Small intestine (tissue), 7 donors: ENCODE data around the gene KCNA1. TPM values are rescaled to one million over a fixed set of nuclear protein-coding genes. Genes with fewer than 3 reads are reported as not detected.

ENCODE experiments used
- DNase-seq, 2 donors: peaks; one replicate each; pipeline versions ENCODE4 v3.0.0 to v3.0.0-alpha.2; 2013
- FAIRE-seq: peaks from 2 replicates; lab custom pipeline; 2012; peaks lifted over from hg19 to GRCh38; lab: Jason Lieb, UNC
- H3K27ac ChIP-seq, 3 donors: one replicate each; pipeline ENCODE4 v1.5.1; 2013; ENCODE audit warnings: low read length in 2 of 3, mild to moderate bottlenecking in 2 of 3, control low read depth in 1 of 3, inconsistent platforms in 1 of 3, low read depth in 1 of 3, moderate library complexity in 1 of 3
- H3K27me3 ChIP-seq, 3 donors: one replicate each; pipeline ENCODE4 v1.6.1; 2013; ENCODE audit warnings: low read length in 3 of 3, inconsistent platforms in 1 of 3; ENCODE audit not compliant: control insufficient read depth in 3 of 3, insufficient read depth in 3 of 3
- H3K36me3 ChIP-seq, 3 donors: one replicate each; pipeline ENCODE4 v1.6.1; 2013; ENCODE audit warnings: low read length in 3 of 3, inconsistent platforms in 1 of 3, low read depth in 1 of 3, mild to moderate bottlenecking in 1 of 3, moderate library complexity in 1 of 3; ENCODE audit not compliant: control insufficient read depth in 3 of 3, insufficient read depth in 2 of 3
- H3K4me1 ChIP-seq, 3 donors: one replicate each; pipeline ENCODE4 v1.6.1; 2013; ENCODE audit warnings: low read length in 2 of 3, inconsistent platforms in 1 of 3, low read depth in 1 of 3, mild to moderate bottlenecking in 1 of 3, moderate library complexity in 1 of 3; ENCODE audit not compliant: control insufficient read depth in 3 of 3, insufficient read depth in 2 of 3
- H3K4me3 ChIP-seq, 3 donors: one replicate each; pipeline ENCODE4 v1.5.1; 2013; ENCODE audit warnings: low read length in 3 of 3, control low read depth in 1 of 3, inconsistent platforms in 1 of 3, low read depth in 1 of 3, mild to moderate bottlenecking in 1 of 3, moderate library complexity in 1 of 3
- H3K9me3 ChIP-seq, 2 donors: one replicate each; pipeline ENCODE4 v1.6.1; 2013; ENCODE audit warnings: low read depth in 1 of 2, low read length in 1 of 2; ENCODE audit not compliant: control insufficient read depth in 2 of 2, insufficient read depth in 1 of 2
- WGBS, 3 donors: extraction: QIAGEN DNeasy Blood & Tissue Kit; methylation state at CpG; one replicate each; pipeline ENCODE4 v1.1.7; 2013; 5-methylcytosine and 5-hydroxymethylcytosine counted together
- polyA plus RNA-seq, 4 donors: library from polyadenylated mRNA; stranded (reverse) in 3 of 4; unstranded in 1 of 4; fragments of 200-250 nt in 3 of 4; fragments of 120-200 nt in 1 of 4; gene quantifications; one replicate each; pipeline versions ENCODE4 v1.2.1 to v1.2.3, GENCODE V29; 2013
- donor health status: healthy with polysubstance abuse.
- donor health status: control.
- donor health status: control.
- donor health status: Bipolar disorder and iron deficiency.
- donor health status: healthy.

The KCNA1 gene
- polyA plus RNA-seq, 4 donors, result 0.01 to 0.07 TPM; not detected in 2

DNA sequence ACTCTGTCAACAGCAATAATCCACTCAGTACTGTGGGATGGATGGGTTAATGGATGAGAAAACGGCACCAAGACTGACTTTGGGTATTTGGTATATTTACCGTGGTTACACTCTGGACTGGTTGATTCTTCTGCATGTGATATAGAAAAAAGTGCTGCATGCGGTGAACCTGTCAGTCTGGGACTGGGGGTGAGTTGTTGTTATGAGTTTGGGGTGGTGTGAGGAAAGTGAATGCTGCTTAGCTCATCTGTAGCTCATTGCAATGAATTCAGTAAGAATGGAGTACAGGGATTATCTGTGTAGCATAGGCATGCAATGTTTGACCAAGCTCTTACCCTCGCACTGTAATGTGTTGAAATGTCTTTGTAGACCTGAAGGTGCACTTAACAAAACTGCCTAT is 6.0 kb downstream of the KCNA1 start:
- no peak overlapping the region for H3K4me3 ChIP-seq
- no peaks in the 10 kb centered on the region for H3K4me1 ChIP-seq
- H3K9me3 ChIP-seq, result peaks cover 0 to 10% of the 10 kb centered on the region in 2 donors
- peaks cover 9 to 35% (median 17%) of the 10 kb centered on the region in 3 donors for H3K27me3 ChIP-seq
- FAIRE-seq (no peak), DNase-seq (no peak)
- no peaks in the 10 kb centered on the region for H3K36me3 ChIP-seq
- WGBS, 3 donors, result 77 to 85% (median 82%) methylated on average over 4 of the region's 4 CpGs
- H3K27ac ChIP-seq, result no peak overlapping the region

DNA sequence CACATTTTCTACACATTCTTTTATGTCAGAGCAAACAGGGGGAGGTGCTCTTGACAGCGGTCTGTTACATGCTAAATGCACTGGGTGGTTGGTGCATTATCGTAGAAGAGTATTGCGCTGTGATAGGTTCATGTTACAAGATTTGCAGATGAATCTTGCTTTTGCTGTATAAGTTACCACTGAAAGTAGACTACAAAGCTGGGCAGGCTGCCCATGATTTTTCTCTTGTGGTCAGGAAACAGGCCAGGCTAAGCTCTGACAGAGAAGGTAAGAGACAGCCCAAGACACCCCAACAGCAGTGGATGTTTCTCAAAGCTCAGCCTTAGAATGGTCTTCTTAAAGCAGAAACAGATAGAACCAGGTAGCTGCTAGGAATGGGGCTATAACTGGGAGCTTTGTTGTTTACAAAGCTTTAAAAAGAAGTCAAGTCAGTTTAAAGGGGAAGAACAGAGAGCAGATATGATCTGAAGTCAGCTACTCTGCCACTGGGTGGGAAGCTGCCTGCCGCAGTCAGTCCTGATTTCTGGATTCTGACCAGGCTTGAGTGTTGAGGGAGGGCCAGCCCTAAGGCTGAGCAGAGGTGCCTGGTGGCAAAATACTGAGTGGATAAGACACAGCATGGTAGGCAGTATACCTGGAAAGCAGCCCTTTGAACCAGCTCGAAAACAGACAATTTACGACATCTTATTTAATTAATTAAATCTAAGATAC is 9.4 kb downstream of the KCNA1 start:
- no peak for DNase-seq
- Histone ChIP-seq H3K27ac (no peak overlapping the region), H3K4me3 (no peak overlapping the region), H3K27me3 (peaks cover 2 to 16% (median 2%) of the 10 kb centered on the region in 3 donors), H3K36me3 (no peaks in the 10 kb centered on the region), H3K4me1 (no peaks in the 10 kb centered on the region), H3K9me3 (no peaks in the 10 kb centered on the region)
- no peak for FAIRE-seq
- WGBS, 3 donors, result 71 to 73% (median 72%) methylated on average over 6 of the region's 6 CpGs

DNA sequence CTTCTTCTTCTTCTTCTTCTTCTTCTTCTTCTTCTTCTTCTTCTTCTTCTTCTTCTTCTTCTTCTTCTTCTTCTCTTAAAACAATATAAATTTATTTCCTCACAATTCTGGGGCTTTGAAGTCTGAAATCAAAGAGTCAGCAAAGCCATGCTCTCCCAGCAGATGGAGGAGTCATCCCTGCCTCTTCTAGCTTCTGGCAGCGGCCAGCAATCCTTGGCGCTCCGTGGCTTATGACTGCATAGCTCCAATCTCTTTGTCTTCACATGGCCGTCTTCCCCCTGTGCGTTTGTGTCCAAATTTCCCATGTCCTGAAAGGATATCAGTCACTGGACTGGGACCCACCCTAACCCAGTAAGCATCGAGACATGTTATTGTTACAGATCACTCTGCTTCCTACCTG is 22.9 kb downstream of the KCNA1 start:
- 81 to 84% (median 83%) methylated on average over 6 of the region's 6 CpGs for WGBS, 3 donors
- no peaks in the 10 kb centered on the region for H3K4me1 ChIP-seq
- no peaks in the 10 kb centered on the region for H3K36me3 ChIP-seq
- H3K27me3 ChIP-seq, result peaks cover 0 to 7% (median 6%) of the 10 kb centered on the region in 3 donors
- FAIRE-seq (no peak), DNase-seq (no peak)
- no peaks in the 10 kb centered on the region for H3K9me3 ChIP-seq
- H3K27ac ChIP-seq, result no peak overlapping the region
- no peak overlapping the region for H3K4me3 ChIP-seq

DNA sequence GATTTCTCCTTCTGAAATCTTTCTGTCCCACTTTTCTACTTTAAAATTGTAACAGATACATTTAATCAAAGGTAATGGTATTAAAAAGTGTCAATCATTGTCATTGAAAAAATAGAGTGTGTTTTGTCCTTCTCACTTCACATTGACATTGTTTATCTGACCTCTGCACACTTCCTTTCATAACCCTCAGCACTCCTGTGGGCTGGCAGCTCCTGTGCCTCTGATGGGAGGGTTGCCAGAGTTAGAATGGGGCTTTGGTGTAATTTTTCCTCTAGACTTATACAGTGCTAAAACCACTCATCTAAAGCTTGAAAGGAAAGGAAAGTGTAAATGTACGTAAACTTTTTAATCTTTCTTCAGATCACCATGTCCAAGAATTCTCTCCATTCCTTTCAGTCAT is 23.7 kb downstream of the KCNA1 start:
- Histone ChIP-seq H3K27me3 (peaks cover 0 to 8% (median 7%) of the 10 kb centered on the region in 3 donors), H3K4me3 (no peak overlapping the region), H3K27ac (no peak overlapping the region), H3K36me3 (no peaks in the 10 kb centered on the region), H3K4me1 (no peaks in the 10 kb centered on the region), H3K9me3 (no peaks in the 10 kb centered on the region)
- FAIRE-seq, result no peak
- no peak for DNase-seq
- 62 to 91% (median 79%) methylated on average over 1 of the region's 1 CpG for WGBS, 3 donors

DNA sequence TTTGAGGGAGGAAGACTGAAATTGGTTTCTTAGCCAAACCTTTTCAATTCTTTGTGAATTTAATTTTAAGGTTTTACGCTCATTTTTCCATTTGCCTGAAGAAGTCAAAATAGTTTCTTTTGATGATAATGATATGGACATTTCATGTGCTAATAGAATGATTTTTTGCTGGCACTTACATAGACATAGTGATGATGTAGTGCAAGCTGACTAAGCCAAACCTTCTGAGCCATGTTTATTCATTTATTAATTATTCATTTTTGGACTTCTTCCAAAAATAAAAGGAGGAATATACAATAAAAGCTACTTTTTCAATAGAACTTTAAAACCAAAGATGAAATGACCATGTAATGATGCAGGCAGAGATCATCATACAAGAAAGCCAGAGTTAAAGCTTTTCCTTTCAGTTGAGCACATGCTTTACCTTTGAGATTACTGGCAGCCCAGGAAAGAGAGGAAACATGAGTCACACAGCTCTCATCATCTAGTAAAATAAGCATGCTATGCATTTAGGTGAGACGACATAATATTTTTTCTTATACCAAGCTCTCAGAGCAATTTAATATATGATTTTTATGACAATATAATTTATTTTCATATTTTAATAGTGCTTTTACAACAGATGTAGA is 24.8 kb downstream of the KCNA1 start:
- no peak for DNase-seq
- peaks cover 0 to 13% (median 7%) of the 10 kb centered on the region in 3 donors for H3K27me3 ChIP-seq
- WGBS, 3 donors, result 62 to 73% (median 71%) methylated on average over 2 of the region's 2 CpGs
- H3K4me3 ChIP-seq, result no peak overlapping the region
- H3K4me1 ChIP-seq, result no peaks in the 10 kb centered on the region
- no peaks in the 10 kb centered on the region for H3K36me3 ChIP-seq
- H3K9me3 ChIP-seq, result no peaks in the 10 kb centered on the region
- no peak for FAIRE-seq
- H3K27ac ChIP-seq, result no peak overlapping the region

DNA sequence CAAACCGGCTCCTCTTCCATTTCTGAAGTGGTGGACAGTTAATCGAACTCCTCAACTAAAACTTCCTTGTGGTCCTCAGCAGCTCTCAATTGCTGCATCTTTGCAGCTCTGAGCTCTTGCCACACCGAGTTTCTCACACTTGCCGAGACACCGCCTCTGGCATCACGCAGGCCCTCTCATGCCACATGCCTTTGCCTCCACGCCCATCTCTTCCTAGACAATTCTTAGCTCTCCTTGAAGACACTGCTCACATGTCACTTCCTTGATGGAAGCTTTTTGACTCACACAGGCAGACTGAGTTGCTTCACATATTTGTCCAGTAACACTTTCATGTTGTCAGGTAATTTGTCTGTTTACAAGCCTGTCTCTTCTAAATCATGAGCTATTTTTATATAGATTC is 29.2 kb downstream of the KCNA1 start:
- Histone ChIP-seq H3K4me3 (no peak overlapping the region), H3K27ac (no peak overlapping the region), H3K4me1 (no peaks in the 10 kb centered on the region), H3K9me3 (no peaks in the 10 kb centered on the region), H3K27me3 (peaks cover 0 to 14% (median 9%) of the 10 kb centered on the region in 3 donors), H3K36me3 (no peaks in the 10 kb centered on the region)
- no peak for DNase-seq
- FAIRE-seq, result no peak
- WGBS, 3 donors, result 82 to 86% (median 82%) methylated on average over 7 of the region's 7 CpGs

DNA sequence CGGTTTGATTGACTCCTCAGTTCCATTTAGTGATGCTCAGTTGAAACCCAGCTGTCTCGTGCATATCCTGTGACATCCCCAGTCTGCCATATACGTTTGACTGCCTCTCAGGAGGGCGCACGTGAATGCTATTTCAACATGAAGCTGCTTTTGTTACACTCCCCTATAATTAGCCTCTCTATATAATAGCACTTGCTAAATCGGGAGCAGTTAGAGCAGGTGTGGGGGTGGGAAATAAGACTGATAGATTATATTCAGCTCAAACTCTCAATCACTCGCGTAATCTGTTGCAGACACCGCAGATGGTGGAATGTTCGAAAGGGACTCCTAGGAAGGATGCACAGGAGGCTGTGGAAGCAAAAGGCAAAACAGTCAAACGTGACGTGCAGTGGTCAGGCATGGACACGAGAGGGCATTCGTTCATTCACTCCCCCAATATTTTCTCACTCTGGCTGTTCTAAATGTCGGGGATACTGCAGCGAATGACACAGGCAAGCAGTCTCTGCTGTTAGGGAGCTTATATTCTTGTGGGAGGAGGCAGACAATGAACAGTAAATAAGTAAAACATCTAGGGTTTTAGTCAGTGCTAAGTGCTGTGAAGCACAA is 29.8 kb downstream of the KCNA1 start:
- H3K36me3 ChIP-seq, result no peaks in the 10 kb centered on the region
- FAIRE-seq (no peak), DNase-seq (no peak)
- no peak overlapping the region for H3K27ac ChIP-seq
- 75 to 81% (median 79%) methylated on average over 16 of the region's 16 CpGs for WGBS, 3 donors
- no peak overlapping the region for H3K4me3 ChIP-seq
- no peaks in the 10 kb centered on the region for H3K9me3 ChIP-seq
- H3K4me1 ChIP-seq, result no peaks in the 10 kb centered on the region
- H3K27me3 ChIP-seq, result peaks cover 0 to 14% (median 8%) of the 10 kb centered on the region in 3 donors

DNA sequence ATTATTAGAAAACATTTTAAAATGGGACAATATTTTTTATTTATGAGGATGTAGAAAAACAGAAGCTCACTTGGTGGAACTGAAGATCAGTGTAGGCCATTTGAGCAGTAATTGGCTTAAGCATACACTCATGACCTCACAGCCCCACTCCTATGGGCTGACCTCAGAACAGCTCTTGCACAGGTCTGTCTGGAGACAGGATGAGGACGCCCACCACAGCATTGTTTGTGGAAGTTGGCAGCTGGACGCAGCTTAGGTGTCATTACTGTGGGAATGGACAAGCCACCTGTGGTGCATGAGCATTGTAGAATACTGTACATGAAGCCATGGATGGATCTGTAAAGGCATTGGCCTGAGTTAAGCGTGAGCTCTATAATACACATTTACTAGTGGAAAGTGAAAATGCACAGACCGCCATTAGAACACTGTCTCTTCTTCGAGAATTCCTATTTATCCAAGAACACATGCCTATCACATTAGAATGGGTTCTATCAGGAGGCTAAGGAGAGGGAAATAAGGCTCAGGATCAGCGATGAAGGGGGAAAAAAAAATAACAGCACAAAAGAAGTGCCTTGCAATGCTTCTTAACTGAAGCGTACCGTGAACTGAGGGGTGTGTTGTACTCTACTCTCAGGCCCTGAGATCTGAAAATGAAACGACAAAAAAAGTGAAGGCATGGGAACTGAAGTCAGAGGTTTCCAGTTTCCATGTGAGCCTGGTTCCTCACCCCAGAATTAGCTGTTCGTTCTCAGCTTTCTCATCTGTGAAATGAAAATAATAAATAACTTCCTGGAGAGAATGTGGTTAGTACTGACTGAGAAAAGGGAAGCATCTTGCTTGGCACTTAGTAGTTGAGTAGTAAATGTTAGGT is 33.6 kb downstream of the KCNA1 start:
- Histone ChIP-seq H3K4me1 (no peaks in the 10 kb centered on the region), H3K4me3 (no peak overlapping the region), H3K27me3 (peaks cover 0 to 11% (median 5%) of the 10 kb centered on the region in 3 donors), H3K9me3 (no peaks in the 10 kb centered on the region), H3K27ac (no peak overlapping the region), H3K36me3 (no peaks in the 10 kb centered on the region)
- FAIRE-seq (no peak), DNase-seq (no peak)
- WGBS, 3 donors, result 75 to 83% (median 80%) methylated on average over 10 of the region's 10 CpGs
